RPMI8226 (cell line): Measurements from ENCODE around the gene LPO.
A peak's percentile ranks its signal among the peaks of the same experiment; 100 is the strongest.

Experiments
- DNase-seq: peaks from one replicate; pipeline ENCODE4 v3.0.0-alpha.2; 2015

LPO gene

DNA sequence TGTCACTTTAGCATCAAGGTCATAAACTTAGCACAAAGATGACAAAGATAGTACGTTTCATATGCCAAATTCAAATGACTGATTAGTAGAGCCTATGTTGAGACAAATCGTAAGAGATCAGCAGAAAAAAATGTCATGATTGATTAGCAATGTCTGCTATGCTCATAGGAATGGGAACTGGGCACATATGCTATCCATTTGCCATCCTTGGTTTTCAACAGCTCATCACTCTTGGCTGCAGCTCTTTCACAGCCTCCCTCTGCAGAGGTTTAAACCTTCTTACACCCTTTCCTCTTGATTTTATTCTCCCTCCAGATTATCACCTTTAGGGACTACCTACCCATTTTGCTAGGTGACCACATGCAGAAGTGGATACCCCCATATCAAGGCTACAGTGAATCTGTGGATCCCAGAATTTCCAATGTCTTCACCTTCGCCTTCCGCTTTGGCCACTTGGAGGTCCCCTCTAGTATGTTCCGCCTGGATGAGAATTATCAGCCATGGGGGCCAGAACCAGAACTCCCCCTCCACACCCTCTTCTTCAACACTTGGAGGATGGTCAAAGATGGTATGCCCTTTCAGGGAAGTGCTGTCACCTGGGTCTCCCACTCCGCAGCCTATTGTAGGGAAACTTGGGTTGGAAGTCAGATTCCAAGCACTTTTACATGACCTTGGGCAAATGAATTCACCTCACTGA, 26.2 kb downstream of the LPO start:
- no peak for DNase-seq

- DNase-seq: no peak
Measured at GRCh38 chr17:58265271-58265670, 26.9 kb downstream of the LPO start.

- DNase-seq: no peak
Measured at GRCh38 chr17:58265902-58266875, 27.8 kb downstream of the LPO start.

DNA sequence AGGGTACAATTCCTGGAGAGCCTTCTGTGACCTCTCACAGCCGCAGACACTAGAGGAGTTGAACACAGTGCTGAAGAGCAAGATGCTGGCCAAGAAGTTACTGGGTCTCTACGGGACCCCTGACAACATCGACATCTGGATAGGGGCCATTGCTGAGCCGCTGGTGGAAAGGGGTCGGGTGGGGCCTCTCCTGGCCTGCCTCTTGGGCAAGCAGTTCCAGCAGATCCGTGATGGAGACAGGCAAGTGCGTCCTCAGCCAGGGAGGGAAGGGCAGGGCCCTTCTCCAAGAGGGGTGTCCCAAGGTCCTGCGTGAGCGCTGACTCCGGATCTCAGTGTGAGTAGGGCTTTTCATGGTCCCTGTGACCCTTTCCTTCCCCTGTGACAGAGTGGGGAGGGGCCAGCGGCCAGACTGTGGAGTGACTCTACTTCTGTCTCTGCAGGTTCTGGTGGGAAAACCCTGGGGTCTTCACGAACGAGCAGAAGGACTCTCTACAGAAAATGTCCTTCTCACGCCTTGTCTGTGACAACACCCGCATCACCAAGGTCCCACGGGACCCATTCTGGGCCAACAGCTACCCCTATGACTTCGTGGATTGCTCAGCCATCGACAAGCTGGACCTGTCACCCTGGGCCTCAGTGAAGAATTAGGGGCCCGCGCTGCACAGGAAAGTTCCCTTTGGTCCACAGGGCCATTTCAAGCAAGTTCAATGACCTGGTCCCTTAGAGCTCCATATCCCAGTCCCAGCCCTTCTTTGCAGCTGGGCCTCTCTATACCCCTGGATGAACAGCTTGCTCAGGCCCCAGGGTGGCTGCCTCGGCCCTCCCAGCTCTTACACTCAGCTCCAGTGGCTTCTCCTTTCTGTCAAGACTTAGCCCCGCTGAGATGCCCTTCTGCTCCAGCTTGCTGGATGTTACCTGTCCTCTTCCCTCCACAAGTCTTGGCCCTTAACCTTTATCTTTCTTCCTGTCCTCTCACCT, 29.3 kb downstream of the LPO start:
- no peak for DNase-seq

GRCh38 chr17:58268326-58268725, 29.9 kb downstream of the LPO start:
- DNase-seq: no peak

DNA sequence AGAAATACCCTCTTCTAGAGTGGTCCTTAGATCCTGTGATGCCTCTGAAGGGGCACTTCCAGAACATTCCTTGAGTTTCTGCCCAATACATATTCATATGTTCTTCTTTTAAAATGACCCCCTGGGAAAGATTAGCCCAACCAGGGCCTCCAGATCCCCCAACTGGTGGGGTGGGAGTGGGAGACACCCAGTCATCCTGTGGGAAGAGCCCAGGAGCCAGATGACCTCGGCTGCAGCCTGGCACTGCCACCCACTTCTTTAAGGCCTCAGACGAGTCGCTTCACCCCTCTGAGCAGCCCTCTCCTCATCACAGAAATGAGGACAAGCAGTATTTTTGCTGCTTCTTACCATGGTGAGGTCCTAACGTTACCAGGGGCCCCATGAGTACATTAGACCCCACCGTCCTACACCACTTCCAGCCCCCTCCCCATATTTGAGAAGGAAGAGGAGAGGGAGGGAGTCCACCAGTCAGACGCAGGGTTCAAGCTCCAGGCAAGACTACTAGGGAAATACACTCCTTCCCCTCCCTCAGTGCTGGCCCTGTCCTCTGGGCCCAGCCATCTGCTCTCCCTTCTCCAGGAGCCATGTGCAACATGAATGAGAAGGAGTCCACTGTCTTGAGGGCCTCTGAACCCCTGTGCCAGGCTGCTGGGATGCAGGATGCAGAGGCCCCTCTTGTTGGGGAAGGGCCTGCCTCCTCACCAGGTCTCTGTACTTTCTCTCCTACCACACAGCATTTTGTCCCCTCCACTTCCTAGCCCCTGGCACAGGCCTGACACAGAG, 30.6 kb downstream of the LPO start:
- no peak for DNase-seq

- no peak for DNase-seq
Measured at GRCh38 chr17:58269557-58270291, 31.3 kb downstream of the LPO start.

GRCh38 chr17:58270476-58271215, 32.3 kb downstream of the LPO start:
- peak; percentile 41 for DNase-seq

GRCh38 chr17:58271216-58271931, 33.0 kb downstream of the LPO start:
- DNase-seq: no peak

- DNase-seq: no peak
Measured at GRCh38 chr17:58272367-58273280, 34.2 kb downstream of the LPO start.

DNA sequence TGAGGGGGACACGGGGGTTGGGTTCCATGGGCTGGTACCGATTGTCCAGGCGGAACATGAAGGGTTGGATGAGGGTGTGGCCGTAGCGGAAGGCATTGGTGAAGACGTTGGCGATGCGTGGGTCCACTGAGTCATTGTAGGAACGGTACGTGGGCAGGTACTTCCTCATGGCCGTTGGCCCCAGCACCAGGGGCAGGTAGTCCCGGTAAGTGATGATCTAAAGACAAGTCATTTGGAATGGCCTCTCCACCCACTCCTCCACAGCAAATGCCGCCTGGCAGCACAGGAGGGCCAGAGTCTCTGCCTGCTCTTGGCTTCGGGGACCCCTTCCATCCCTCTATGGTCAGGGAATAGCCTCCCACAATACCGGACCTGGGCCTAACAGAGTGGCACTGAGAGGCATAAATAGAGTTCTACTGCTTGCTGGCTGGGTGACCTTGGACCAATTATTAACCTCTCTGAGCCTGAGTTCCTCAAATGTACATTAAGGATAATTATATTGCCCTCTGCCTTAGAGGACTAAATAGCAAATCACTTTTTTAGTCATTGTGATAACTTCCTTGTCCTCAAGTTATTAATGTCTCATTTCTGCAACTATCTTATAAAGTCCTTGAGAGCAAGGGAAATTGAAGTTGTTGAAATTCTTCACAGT, 35.2 kb downstream of the LPO start:
- DNase-seq: no peak

- no peak for DNase-seq
Measured at GRCh38 chr17:58275417-58275816, 37.0 kb downstream of the LPO start.

- DNase-seq: no peak
Measured at GRCh38 chr17:58276423-58276822, 38.0 kb downstream of the LPO start.

- peak; percentile 57 for DNase-seq
Measured at GRCh38 chr17:58277107-58277801, 38.9 kb downstream of the LPO start.

- DNase-seq: no peak
Measured at GRCh38 chr17:58277802-58278595, 39.6 kb downstream of the LPO start.

DNA sequence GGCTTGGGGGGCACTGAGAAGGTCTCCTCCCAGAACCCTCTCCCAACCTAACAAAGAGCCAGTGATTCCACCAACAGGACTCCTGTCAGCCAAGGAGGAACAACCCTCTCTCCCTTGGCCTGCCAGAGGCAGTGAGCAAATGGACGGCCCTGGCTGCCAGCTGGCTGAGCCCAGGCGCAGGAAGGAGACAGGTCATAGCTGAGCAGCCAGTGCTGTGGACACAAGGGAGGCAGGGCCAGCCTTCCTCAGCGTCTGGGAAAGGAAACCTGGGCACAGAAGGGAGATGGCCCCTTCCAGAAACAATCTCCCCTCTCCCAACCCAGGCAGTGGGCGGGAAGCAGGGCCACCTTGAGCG, 40.3 kb downstream of the LPO start:
- no peak for DNase-seq
